HG02938 (cell line): ENCODE results near the gene PCSK7.

Experiments used
- ATAC-seq: cut with Tn5 transposase; IDR thresholded peaks from one replicate; pipeline ENCODE4 v1.9.1; 2021; ENCODE audit warnings: mild to moderate bottlenecking, moderate library complexity; ENCODE audit not compliant: unreplicated experiment

The PCSK7 gene

GRCh38 chr11:117199053-117199915 is 32.6 kb downstream of the PCSK7 start, which contains the start of gene TAGLN:
Gene TAGLN (plus strand): TSS chr11:117199370. CDS start chr11:117203014, 3,644 bp downstream.
- no peak for ATAC-seq

- no peak for ATAC-seq
Measured at GRCh38 chr11:117198613-117199012, 33.3 kb downstream of the PCSK7 start.

- no peak for ATAC-seq
Measured at GRCh38 chr11:117197516-117198456, 34.1 kb downstream of the PCSK7 start.

- no peak for ATAC-seq
Measured at GRCh38 chr11:117197006-117197405, 34.9 kb downstream of the PCSK7 start.

- no peak for ATAC-seq
Measured at GRCh38 chr11:117195761-117196160, 36.1 kb downstream of the PCSK7 start.

- no peak for ATAC-seq
Measured at GRCh38 chr11:117195258-117195657, 36.6 kb downstream of the PCSK7 start.

GRCh38 chr11:117194267-117194666 is 37.6 kb downstream of the PCSK7 start:
- no peak for ATAC-seq

GRCh38 chr11:117193130-117194020 is 38.5 kb downstream of the PCSK7 start:
- ATAC-seq: no peak

GRCh38 chr11:117192401-117192875 is 39.4 kb downstream of the PCSK7 start:
- ATAC-seq: no peak

GRCh38 chr11:117191680-117192400 is 40.0 kb downstream of the PCSK7 start:
- ATAC-seq: no peak

GRCh38 chr11:117189941-117190544 is 41.8 kb downstream of the PCSK7 start:
- no peak for ATAC-seq

GRCh38 chr11:117189191-117189940 is 42.5 kb downstream of the PCSK7 start:
- ATAC-seq: peak; percentile 64

- ATAC-seq: no peak
Measured at GRCh38 chr11:117188620-117189081, 43.2 kb downstream of the PCSK7 start.

GRCh38 chr11:117187799-117188481 is 43.9 kb downstream of the PCSK7 start:
- ATAC-seq: no peak

- no peak for ATAC-seq
Measured at GRCh38 chr11:117187428-117187798, 44.5 kb downstream of the PCSK7 start.

- ATAC-seq: no peak
Measured at GRCh38 chr11:117187007-117187406, 44.9 kb downstream of the PCSK7 start.

GRCh38 chr11:117186431-117186761 is 45.5 kb downstream of the PCSK7 start:
- no peak for ATAC-seq
